DND-41 (cell line): ENCODE data around the gene CDK5RAP1.

Experiments
- ATAC-seq: fragments of 200-7000 bp; cut with Tn5 transposase; 3 replicates; pipeline ENCODE4 v1.9.1; 2021; ENCODE audit warnings: low read depth; ENCODE audit not compliant: insufficient read depth
- DNase-seq: peaks from one replicate; pipeline ENCODE4 v3.0.0-alpha.2; 2020
- H2AFZ ChIP-seq: 2 replicates; pipeline ENCODE4 v1.6.0; 2012; ENCODE audit warnings: low read depth, low read length
- H3K27ac ChIP-seq: 2 replicates; pipeline ENCODE4 v1.5.1; 2012; ENCODE audit warnings: low read length, inconsistent platforms
- H3K27me3 ChIP-seq: fragments of 200-600 bp; sonication (generic); 2 replicates; pipeline ENCODE4 v1.6.0; 2012; ENCODE audit warnings: low read length, mild to moderate bottlenecking, inconsistent platforms; ENCODE audit not compliant: insufficient read depth, poor library complexity
- H3K36me3 ChIP-seq: 2 replicates; pipeline ENCODE4 v1.5.1; 2012; ENCODE audit warnings: low read length, inconsistent platforms; ENCODE audit not compliant: insufficient read depth
- H3K4me1 ChIP-seq: 2 replicates; pipeline ENCODE4 v1.5.1; 2012; ENCODE audit warnings: mild to moderate bottlenecking, low read length; ENCODE audit not compliant: insufficient read depth
- H3K4me2 ChIP-seq: 2 replicates; pipeline ENCODE4 v1.6.0; 2012; ENCODE audit warnings: mild to moderate bottlenecking, moderate library complexity, low read length, inconsistent platforms; ENCODE audit not compliant: insufficient read depth
- H3K4me3 ChIP-seq, 2 experiments: fragments of 200-600 bp in 1 of 2; shearing (Covaris generic) in 1 of 2; 2 replicates each; pipeline ENCODE4 v1.5.1; 2012 to 2016; ENCODE audit warnings: inconsistent platforms in 2 of 2, low read length in 2 of 2, mild to moderate bottlenecking in 2 of 2, low read depth in 1 of 2, moderate library complexity in 1 of 2
- H3K79me2 ChIP-seq: 2 replicates; pipeline ENCODE4 v1.6.0; 2012; ENCODE audit warnings: low read length, inconsistent platforms; ENCODE audit not compliant: insufficient read depth
- H3K9ac ChIP-seq: 2 replicates; pipeline ENCODE4 v1.6.0; 2012; ENCODE audit warnings: low read depth, mild to moderate bottlenecking, inconsistent platforms, low read length, moderate library complexity
- H3K9me3 ChIP-seq: 2 replicates; pipeline ENCODE4 v1.5.1; 2012; ENCODE audit warnings: low read length, moderate library complexity, mild to moderate bottlenecking, inconsistent platforms; ENCODE audit not compliant: insufficient read depth, severe bottlenecking
- H4K20me1 ChIP-seq: 2 replicates; pipeline ENCODE4 v1.6.0; 2012; ENCODE audit warnings: low read length; ENCODE audit not compliant: insufficient read depth
- EZH2 ChIP-seq: IDR thresholded peaks from 3 replicates; pipeline ENCODE4 v1.6.1; 2012; ENCODE audit warnings: borderline replicate concordance, low read depth, mild to moderate bottlenecking, moderate library complexity, low read length, inconsistent platforms; ENCODE audit not compliant: severe bottlenecking
- TF ChIP-seq, protein P1 (sequence below): IDR thresholded peaks from 2 replicates; pipeline ENCODE4 v1.5.1; 2012; ENCODE audit warnings: borderline replicate concordance, low read length, moderate library complexity, mild to moderate bottlenecking; ENCODE audit not compliant: poor library complexity, severe bottlenecking; ENCODE audit errors: extremely low read depth

Gene CDK5RAP1

DNA sequence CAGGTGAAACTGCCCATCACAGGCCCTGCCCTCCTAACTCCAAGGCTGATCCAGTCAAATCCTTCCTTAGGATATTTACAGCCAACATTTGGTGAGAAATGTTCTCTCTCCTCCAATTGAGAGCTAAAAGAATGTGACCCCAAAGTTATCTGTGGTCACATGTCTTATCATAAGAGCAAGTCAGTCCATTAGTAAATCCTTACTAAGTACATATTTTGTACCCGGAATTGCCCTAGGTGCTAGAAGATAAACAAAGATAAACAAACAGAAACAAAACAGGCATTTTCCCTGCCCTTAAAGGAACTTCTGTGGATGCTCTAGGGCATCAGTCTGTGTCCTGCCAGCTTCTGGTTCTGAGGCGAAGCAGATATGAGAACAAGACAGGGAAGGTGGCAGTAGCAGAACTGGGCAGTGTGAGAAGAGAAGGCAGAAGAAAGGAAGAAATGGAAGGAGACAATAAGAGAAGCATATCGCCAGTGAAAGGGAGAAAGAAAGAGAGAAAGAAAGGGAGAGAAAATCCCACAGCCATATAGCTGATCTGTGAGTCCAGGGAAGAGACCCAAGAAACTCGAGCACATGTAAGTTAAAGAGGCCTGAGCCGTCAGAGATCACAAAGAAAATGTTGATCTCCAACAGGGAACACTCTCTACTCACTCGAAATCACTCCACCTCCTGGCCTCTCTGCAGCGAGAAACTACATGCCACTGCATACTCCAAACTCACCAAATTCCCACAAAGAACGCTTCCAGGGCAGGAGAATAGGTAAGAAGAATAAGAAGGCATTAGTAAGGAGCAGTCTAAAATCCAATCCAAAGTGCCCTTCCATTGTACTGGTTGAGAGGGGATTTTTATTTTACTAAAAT lies 41.7 kb downstream of the CDK5RAP1 start:
- no peak for TF ChIP-seq EZH2
- TF ChIP-seq, protein P1, sequence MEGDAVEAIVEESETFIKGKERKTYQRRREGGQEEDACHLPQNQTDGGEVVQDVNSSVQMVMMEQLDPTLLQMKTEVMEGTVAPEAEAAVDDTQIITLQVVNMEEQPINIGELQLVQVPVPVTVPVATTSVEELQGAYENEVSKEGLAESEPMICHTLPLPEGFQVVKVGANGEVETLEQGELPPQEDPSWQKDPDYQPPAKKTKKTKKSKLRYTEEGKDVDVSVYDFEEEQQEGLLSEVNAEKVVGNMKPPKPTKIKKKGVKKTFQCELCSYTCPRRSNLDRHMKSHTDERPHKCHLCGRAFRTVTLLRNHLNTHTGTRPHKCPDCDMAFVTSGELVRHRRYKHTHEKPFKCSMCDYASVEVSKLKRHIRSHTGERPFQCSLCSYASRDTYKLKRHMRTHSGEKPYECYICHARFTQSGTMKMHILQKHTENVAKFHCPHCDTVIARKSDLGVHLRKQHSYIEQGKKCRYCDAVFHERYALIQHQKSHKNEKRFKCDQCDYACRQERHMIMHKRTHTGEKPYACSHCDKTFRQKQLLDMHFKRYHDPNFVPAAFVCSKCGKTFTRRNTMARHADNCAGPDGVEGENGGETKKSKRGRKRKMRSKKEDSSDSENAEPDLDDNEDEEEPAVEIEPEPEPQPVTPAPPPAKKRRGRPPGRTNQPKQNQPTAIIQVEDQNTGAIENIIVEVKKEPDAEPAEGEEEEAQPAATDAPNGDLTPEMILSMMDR: no peak
- ATAC-seq (no peak), DNase-seq (no peak)
- Histone ChIP-seq H3K4me3 (no peak overlapping the region), H3K9ac (no peak overlapping the region), H3K27me3 (no peaks in the 10 kb centered on the region), H3K79me2 (no peaks in the 10 kb centered on the region), H3K4me1 (no peaks in the 10 kb centered on the region), H3K27ac (no peak overlapping the region), H3K4me2 (no peak overlapping the region), H3K36me3 (peaks cover 64% of the 10 kb centered on the region), H4K20me1 (no peaks in the 10 kb centered on the region), H2AFZ (no peak overlapping the region), H3K9me3 (no peaks in the 10 kb centered on the region)

DNA sequence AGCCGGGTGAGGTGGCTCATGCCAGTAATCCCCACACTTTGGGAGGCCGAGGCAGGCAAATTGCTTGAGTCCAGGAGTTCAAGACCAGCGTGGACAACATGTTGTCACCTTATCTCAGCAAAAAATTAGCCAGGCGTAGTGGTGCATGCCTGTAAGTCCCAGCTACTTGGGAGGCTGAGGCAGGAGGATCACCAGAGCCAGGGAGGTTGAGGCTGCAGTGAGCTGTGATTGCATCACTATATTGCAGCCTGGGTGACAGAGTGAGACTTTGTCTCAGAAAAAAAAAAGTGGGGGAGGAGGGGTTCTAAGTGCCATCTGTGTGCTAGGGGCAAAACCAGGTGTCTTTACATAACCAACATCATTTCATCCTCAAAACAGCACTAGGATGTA lies 48.3 kb downstream of the CDK5RAP1 start:
- Histone ChIP-seq H3K27me3 (no peaks in the 10 kb centered on the region), H4K20me1 (no peaks in the 10 kb centered on the region), H3K36me3 (peaks cover 26% of the 10 kb centered on the region), H2AFZ (no peak overlapping the region), H3K9me3 (no peaks in the 10 kb centered on the region), H3K27ac (no peak overlapping the region), H3K9ac (no peak overlapping the region), H3K4me2 (no peak overlapping the region), H3K79me2 (no peaks in the 10 kb centered on the region), H3K4me3 (no peak overlapping the region), H3K4me1 (no peaks in the 10 kb centered on the region)
- no peak for DNase-seq
- ATAC-seq: no peak
- TF ChIP-seq, protein P1: no peak
- TF ChIP-seq EZH2: no peak

DNA sequence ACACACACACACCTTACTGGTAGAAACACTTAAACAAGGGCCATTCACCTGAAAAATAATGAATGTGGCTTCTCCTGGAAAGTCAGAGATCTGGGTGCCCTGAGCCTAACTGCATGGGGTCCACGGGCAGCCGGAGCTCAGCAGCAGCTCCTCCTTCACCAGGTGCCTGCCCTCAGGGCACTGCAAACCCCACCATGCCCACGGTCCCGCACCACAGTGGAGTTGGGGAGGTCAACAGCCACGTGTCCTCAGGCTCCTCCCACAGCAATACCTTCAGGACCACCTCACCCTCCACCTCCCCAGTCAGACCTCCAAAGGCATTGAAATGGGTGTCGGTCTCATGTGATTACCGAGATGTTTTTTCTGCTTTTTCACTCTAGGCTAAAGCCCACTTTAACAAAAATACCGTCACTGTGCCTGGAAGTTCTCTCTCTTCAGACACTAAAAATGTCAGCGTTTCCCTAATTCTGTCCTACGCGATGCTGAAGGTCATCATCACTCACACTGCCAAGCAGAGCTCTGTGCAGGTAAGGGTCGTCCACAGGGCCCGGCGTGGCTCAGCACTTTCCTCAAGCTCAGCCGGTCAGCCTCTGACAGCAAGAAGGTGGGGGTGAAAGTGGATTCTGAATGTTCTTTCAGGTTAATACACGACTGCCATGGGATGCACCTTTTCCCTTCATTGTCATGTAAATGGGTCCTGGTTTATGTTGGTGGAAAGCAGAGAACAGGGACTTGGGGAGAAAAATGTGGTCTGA lies 48.9 kb downstream of the CDK5RAP1 start:
- H4K20me1 ChIP-seq: no peaks in the 10 kb centered on the region
- H3K9ac ChIP-seq: no peak overlapping the region
- no peaks in the 10 kb centered on the region for H3K4me1 ChIP-seq
- no peak overlapping the region for H2AFZ ChIP-seq
- TF ChIP-seq, protein P1: no peak
- no peak for TF ChIP-seq EZH2
- ATAC-seq (no peak), DNase-seq (no peak)
- no peaks in the 10 kb centered on the region for H3K27me3 ChIP-seq
- no peak overlapping the region for H3K4me3 ChIP-seq
- peaks cover 25% of the 10 kb centered on the region for H3K36me3 ChIP-seq
- H3K27ac ChIP-seq: no peak overlapping the region
- H3K79me2 ChIP-seq: no peaks in the 10 kb centered on the region
- no peaks in the 10 kb centered on the region for H3K9me3 ChIP-seq
- H3K4me2 ChIP-seq: no peak overlapping the region
